ENCODE measurements around the gene SCN3B.

DNA sequence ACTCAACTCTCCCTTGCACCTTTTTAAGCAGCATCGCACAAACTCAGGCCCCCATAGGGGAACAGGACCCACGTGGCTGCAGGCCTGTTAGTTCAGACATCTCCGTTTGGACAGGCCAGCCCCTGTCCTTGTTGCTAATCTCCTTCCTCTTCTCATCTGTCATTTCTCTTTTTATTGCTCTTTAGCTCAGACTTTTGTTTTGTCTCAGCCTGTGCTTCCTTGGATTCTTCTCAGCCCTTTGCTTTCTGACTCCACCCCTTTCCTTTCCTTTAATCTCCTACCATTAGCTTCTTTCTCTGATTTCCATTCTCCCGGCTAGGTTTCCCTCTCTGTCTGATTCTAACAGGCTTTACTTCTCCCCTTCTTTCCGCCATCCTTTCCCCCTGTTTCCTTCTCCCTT lies 68.7 kb downstream of the SCN3B start:
- TF ChIP-seq, protein P1, sequence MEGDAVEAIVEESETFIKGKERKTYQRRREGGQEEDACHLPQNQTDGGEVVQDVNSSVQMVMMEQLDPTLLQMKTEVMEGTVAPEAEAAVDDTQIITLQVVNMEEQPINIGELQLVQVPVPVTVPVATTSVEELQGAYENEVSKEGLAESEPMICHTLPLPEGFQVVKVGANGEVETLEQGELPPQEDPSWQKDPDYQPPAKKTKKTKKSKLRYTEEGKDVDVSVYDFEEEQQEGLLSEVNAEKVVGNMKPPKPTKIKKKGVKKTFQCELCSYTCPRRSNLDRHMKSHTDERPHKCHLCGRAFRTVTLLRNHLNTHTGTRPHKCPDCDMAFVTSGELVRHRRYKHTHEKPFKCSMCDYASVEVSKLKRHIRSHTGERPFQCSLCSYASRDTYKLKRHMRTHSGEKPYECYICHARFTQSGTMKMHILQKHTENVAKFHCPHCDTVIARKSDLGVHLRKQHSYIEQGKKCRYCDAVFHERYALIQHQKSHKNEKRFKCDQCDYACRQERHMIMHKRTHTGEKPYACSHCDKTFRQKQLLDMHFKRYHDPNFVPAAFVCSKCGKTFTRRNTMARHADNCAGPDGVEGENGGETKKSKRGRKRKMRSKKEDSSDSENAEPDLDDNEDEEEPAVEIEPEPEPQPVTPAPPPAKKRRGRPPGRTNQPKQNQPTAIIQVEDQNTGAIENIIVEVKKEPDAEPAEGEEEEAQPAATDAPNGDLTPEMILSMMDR (IDR thresholded peaks at IDR 0.05), result no peak
- TF ChIP-seq POLR2A (IDR thresholded peaks at IDR 0.05), result no peak
- TF ChIP-seq POLR2AphosphoS5 (IDR thresholded peaks at IDR 0.05; ENCODE audit: insufficient read depth in 1 of 2, low read depth in 1 of 2), result no peak

All from vagina (tissue), 2 donors.